GM18499 (cell line): ENCODE data around the gene KHK.
A peak's percentile ranks its signal among the peaks of the same experiment; 100 is the strongest.

Experiments
- ATAC-seq: cut with Tn5 transposase; IDR thresholded peaks from one replicate; pipeline ENCODE4 v1.9.1; 2021; ENCODE audit warnings: moderate number of reproducible peaks; ENCODE audit not compliant: insufficient read depth, unreplicated experiment

KHK gene

DNA sequence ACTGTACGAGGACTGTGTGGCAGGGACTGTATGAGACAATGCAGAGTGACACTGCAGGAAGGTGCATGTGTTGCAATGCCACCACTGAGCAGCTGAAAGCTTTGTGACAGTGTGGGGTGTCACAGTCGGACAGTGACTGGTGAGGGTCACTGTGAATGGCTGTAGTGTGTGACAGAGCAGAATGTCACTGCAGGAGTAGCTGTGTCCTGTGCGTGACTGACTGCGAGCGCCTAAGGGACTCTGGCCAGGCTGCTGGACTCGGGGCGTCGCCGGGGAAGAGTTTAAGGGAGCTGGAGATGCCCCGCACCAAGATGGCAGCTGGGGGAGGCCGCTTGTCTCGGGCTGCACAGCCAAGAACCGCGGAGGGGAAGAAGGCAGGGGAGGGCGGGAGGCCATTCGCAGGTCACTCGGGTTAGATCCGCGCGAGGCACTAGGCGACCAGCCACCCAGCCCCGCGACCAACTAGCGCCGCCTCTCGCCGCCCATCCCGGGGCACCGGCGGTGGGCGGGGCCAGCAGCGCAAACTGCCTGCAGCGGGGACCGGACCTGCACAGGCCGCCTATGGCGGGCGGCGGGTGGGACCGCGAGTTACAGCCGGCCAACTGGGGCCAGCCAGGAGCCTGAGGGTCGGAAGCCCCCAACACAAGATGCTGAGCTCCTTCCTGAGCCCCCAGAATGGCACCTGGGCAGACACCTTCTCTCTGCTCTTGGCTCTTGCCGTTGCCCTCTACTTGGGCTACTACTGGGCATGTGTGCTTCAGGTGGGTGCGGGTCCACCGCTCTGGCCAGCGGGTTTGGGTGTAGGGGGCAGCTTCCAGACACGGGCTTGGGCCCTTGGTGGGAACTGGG lies 37.0 kb downstream of the KHK start, which contains the start of gene ABHD1:
ABHD1 (plus strand) TSS at position 514 of the 849 bp plus-strand sequence; CDS start at position 648, 134 bp downstream.
- ATAC-seq, result no peak

DNA sequence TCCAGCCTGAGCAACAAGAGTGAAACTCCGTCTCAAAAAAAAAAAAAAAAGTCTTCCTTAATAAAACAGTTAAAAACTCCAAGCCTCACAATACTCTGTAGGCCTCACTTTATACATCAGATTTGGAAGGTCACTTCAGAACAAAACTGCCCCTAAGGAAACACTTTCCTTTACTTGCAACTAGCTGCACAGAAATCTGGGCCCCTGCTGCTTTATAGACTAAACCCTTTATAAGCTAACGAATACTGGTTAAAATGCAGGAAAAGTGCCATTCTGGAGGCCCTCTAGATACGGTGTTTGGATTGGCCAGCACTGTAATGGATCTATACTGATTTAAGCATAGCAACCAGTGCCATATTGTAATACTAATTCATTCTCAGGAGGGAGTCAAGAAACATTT lies 38.5 kb downstream of the KHK start:
- ATAC-seq, result no peak

DNA sequence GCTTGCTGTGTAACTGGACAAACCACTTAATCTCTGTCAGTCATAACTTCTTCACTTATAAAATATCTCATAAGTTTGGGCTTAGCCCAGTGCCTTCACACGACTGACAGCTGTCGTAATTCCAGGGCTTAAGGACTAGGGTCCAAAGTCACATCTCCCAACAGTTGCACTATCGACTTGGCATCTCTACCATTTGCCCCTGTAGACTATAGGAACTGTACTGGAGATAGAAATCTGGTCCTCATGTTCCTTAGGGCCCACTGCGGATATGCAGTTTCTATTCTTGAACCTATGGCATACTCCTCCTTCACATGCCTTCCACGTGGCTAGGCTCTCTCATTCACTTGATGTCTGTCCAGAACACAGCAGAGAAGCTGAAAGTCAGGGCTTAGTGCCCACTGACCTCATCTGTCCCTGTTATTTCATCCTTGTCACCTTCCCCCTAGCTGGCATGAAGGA lies 39.7 kb downstream of the KHK start:
- ATAC-seq, result no peak

DNA sequence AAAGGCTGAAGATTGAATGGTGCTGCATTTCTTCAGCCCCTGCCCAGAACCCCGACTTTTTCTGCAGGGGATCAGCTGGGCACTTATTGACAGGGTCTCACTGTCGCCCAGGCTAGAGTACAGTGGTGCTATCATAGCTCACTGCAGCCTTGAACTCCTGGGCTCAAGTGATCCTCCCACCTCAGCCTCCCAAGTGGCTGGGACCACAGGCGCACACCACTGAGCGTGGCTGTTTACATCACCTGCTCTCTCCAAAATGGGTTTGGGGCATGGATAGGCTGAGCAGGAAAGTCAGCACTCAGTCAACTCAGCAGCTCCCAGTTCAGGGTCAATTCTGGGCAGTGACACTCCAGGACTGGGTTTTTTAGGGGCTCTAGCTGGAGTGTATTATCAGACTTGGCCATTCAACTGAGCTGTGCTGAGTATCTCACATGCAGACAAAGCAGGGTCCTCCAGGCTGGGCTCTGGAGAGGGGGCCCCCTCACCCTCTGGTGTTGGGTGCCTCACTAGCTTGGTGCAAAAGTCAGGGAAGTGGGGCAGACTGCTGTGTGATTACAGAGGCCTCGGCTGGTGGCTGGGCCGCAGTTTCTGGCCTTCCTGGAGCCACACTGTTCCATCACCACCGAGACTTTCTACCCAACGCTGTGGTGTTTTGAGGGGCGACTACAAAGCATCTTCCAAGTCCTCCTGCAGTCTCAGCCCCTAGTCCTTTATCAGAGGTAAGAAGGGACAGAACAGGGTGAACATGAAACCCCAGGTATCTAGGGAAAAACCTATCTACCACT lies 41.5 kb downstream of the KHK start:
- no peak for ATAC-seq

DNA sequence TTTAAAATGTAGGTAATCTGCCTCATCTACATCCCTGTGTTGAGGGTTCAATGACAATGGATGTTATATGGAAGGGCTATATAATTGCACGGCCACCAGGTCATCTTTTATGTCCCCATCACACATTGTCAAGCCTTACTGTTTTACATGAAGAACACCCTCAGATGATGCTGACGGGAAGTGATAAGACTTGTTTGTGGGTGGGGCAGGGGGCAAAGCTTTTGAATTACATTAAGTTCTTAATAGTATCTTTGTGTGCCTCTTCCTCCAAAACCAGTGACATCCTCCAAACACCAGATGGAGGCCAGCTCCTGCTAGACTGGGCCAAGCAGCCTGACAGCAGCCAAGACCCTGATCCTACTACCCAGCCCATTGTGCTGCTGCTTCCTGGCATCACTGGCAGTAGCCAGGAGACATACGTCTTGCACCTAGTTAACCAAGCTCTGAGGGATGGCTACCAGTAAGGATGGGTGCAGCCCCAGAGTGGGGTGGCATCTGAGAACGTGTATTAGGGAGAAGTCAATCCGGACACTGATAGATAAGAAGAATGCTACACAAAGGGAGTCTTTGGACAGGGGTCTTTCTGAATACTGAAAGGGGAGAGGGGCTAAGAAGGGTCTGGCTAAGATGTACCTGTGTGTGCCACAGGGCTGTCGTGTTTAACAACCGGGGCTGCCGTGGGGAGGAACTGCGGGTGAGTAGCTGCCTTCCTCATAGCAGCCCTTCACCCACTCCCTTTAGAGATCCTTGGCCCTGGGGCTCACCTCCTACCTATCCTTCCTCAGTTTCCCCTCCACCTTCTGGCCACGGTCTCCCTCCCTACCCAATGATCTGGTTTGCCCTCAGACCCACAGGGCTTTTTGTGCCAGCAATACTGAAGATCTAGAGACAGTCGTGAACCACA lies 42.3 kb downstream of the KHK start:
- ATAC-seq, result no peak

DNA sequence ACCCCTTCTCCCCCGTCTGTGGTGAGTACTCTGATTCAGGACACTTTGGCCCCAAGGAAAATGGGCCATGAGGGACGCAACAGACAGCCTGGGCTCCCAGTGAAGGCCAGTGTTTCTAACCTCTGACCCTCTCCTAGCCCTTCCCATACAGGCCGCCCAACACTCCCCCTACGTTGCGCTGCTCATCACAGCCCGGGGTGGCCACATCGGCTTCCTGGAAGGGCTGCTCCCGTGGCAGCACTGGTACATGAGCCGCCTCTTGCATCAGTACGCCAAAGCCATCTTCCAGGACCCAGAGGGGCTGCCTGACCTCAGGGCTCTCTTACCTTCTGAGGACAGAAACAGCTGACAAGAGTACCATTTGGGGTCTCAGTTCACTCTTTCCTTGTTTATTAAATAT lies 43.8 kb downstream of the KHK start:
- ATAC-seq, result no peak

DNA sequence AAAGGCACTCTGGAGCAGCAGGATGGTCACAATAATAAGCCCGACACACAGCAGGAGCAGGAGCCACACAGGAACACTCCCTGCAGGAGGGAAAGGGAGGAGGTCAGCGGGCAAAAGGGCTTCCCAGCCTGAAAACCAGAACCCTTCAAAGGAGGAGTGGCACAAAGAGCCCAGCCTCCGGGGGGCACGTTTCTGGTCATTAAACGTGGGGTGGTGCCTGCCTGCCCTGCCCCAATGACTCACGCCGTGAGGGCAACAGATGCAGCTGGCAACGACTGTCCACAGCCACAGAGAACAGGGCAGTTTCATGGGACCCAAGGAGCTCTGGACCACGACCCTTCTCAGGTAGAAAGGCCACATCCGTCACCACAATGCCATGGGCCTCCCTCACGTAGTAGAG lies 44.9 kb downstream of the KHK start:
- no peak for ATAC-seq

DNA sequence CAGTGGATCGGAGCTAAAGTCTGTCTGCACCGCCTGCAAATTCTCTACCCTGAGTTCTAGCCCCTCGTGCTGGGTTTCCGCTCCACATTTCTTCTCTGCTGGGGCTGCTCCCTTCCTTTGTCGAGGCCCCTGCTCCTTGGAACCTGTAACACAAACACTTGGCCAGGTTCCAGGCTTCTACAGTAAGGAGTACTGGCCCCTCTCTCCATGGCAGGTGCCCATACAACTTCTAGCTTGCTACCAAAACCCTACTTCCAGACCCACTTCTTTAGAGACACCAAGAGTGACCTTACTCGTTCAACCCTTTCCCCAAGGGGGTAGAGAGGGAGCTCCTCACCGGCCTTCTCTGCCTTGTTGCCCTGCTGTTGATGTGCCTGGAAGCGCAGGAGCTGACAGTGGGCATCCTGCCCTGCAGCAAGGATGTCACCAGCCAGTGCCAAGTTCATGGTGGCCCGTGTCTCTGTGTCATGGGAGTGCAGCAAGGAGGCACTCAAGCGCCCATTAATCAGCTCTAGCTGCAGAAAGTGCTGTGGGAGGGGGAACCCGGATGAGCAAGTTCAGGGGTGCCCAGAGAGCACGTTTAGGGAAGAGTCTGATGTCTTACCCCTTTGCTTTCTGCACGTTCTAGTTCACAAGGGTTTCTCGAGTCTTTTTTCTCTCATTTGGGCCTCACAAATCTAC lies 46.8 kb downstream of the KHK start:
- no peak for ATAC-seq

DNA sequence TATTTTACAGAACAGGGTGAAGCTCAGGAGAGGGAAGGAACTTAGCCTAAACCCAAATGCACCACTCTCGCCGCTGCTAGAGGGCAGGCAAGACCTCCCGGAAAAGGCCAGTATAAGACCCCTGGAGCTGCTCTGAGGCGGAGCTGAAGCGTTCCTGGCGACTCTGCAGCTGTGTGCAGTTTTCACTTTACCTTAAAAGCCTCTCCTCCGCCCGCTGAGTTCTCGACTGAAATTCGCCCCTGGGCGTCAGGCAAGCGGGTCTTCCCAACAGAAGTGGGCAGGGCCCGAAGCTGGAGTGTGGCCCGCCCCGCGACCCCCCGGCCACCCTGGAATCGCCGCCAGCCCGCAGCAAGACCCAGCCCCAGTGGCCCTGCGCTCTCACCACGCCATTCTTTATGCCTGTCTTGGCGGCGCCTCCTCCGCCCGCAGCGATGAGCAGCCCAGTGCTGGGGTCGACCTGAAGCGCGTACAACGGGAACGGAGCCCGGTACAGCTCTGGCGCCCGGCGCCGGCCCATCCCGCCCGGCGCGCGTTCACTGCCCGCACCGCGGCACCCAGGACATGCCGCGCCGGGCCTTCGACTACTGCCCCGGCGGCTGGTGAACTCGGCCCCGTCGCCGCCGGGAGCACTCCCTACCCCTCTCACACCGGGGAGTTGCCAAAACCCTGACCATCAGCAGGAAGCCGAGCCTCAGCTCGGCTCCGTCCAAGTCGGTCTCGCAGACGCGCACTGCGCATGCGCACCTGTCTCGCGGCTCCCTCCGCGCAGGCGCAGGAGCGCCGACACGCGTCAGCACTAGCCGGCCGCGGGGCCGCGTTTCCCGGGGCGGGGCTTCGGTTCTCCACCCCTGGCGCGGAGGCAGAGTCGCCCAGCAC lies 47.6 kb downstream of the KHK start, which contains the start of gene PREB:
PREB (minus strand) TSS at position 732 of the 876 bp plus-strand sequence; CDS start at position 517, 215 bp downstream.
- peak; percentile 52 for ATAC-seq

DNA sequence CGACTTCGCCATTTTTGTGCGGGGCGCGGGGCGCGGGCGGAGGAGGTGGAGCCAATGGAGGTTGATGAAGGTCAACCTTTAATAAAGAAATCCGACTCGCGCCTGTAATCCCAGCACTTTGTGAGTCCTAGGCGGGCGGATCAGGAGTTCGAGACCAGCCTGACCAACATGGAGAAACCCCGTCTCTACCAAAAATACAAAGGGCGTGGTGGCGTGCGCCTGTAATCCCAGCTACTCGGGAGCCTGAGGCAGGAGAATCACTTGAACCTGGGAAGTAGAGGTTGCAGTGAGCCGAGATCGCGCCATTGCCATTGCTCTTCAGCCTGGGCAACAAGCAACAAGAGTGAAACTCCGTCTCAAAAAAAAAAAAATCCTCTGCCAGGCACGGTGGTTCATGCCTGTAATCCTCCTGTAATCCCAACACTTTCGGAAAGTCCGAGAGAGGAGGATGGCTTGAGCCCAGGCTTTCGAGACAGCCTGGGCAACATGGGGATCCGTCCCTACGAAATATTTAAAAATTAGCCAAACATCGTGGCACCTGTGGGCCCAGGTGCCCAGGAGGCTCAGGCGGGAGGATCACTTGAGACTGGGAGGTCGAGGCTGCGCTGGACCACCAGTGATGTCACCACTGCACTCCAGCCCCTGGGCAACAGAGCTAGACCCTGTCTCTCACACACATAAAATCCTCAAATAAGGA lies 48.4 kb downstream of the KHK start:
- ATAC-seq, result no peak

DNA sequence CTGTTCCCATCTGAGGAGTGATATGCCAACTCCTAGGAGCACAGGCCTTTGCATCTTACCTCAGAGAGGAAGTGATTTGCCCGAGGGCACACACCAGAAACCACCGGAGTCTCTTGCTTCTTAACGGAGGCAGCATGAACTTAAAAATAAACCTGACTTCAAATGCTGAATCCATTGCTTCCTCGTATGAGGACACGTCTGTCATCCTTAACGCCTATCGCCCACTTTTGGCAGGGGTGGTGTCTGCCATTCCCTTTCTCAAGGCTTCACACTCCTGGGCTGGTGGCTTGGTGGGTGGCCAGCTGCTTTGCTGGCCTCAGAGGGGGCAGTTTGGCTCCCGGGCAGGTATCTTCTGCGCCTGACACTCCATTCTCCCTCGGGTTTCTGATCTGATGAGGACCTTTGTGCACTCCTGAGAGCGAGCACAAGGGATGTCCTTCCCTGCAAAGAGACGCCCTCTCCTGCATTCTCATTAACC lies 48.9 kb downstream of the KHK start:
- ATAC-seq, result no peak

DNA sequence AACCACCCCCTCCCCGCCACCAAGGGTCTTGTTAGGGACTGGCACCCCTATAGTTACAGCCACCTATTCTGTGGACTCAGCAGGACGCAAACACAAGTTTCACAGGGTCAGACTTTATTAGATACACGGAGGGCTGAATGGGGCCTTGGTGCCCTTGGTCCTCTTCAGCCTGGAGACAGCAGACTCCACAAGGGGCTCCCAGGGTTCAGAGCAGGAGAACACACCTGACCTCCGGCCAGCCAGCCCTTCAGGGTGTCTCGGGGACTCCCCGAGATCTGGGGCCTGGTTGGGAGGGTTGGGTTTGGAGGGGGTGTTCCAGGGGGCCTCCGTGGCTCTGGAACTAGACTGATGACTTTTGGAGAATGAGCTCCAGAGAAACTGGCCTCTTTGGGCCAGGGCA lies 50.2 kb downstream of the KHK start:
- no peak for ATAC-seq

DNA sequence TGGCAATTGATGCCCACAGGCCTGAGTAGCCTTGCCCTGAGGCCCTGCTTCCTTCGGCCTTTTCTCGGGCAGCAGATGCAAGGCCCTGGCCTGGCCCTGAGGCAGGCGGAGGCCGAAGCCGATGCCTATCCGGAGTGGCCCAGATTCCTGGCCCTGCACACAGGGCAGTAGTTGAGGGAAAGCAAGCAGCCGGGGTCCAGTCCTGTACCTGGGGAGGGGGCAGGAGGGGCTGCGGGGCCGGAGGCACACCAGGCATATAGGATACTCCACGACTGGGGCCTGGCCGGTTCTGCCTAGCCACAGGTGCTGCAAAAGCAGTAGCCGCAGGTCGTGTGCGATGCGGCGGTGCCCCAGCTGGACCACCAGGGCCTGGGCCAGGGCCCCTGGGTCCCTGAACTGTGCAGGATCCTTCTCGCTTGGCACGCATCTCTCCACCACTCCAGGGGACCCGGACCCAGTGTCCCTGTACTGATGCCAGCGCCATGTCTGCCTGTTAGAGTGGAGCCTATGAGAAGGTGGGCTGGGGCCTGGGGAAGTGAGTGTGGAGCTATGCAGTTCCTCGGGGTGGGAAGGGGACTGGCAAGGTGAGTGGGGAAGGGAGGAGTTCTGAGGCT lies 50.9 kb downstream of the KHK start:
- no peak for ATAC-seq

DNA sequence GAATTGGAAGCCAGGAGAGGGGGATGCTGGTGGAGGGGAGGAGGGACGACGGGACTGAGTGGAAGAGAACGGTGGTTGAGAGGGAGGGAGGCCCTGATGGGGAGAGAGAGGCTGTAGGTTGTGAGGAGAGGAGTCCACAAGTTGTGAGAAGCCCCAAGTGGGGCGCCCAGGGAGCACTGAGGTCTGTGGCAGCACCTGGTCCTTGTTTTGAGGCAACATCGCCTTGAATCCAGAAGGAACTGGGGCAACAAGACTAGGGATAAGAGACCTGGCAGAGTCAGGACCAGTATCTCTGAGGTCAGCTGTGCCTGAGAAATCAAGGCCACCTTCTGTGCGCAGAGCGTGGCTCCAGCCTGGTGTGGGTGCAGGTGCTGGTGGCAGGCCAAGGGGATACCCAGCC lies 51.5 kb downstream of the KHK start:
- no peak for ATAC-seq

DNA sequence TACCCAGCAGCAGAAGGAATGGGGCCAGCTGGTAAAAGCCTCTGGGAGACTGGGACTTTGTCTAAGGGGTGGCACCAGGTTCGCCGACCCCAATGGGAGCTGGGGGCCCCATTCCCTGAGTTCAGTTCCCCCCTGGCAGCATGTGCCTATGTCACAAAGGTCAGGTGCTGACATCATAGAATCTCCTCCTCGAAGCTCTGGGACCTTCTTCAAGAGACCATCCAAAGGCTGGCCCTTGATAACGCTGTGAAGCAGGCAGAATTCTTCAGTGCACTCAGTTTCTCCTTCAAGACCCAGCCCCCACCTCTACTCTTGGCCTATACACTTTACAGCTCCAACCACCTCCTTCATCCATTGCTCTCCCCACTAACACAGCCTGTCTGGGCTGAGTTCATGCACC lies 52.7 kb downstream of the KHK start, which contains the start of gene PRR30:
PRR30 (minus strand) TSS at position 101 of the 400 bp plus-strand sequence. CDS start 1,081 bp downstream, outside the sequence.
- no peak for ATAC-seq

DNA sequence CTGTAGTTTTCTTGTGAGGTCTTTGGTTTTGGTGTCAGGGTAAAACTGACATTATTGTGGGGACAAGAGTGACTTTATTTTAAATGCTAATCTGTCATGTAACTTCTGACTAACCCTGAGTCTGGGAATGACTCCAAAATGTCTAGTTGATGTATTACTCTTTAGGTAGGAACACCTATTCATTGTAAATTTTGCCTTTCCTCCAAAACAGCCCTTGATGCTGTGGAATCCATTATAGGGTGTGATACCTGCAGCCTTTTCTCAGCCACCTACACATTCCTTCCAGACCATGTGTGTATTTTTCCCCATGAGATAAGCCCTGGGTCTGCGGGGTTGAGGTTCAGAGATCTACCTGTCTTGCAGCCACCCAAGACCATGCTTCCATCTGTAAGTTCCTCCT lies 56.7 kb downstream of the KHK start:
- ATAC-seq, result no peak

DNA sequence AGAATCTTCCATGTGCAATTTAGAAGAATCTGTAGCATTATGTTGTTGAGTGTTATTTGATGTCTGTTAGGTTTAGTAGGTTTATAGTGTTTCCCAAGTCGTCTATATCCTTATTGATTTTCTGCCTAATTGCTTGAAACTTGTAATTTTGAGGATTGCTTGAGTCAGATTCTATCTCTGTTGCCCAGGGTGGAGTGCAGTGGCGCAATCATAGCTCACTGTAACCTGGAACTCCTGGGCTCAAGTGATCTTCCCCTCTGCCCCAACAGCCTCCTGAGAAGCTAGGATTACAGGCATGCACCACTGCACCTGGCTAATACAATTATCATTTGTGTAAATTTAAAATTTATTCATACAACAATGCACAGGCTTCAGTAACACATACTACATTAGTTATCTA lies 59.1 kb downstream of the KHK start:
- no peak for ATAC-seq
